Keratinocyte (primary cell): Measurements from ENCODE around the gene PRKN. TPM values are rescaled to one million over a fixed set of nuclear protein-coding genes. Genes with fewer than 3 reads are reported as not detected.

Source experiments
- DNase-seq: peaks from one replicate; pipeline ENCODE4 v3.0.0-alpha.2; 2011; ENCODE audit warnings: low read depth, missing footprints, low spot score
- FAIRE-seq: peaks from 2 replicates; lab custom pipeline; 2011; peaks lifted over from hg19 to GRCh38; lab: Jason Lieb, UNC
- H2AFZ ChIP-seq: 2 replicates; pipeline ENCODE4 v1.6.0; 2012; ENCODE audit warnings: low read length, control low read depth, inconsistent platforms; ENCODE audit not compliant: control insufficient read depth
- H3K27ac ChIP-seq: 2 replicates; pipeline ENCODE4 v1.5.1; 2011; ENCODE audit warnings: low read length; ENCODE audit not compliant: control insufficient read depth, insufficient read depth
- H3K27me3 ChIP-seq: 3 replicates; pipeline ENCODE4 v1.6.0; 2011; ENCODE audit warnings: low read length; ENCODE audit not compliant: control insufficient read depth, insufficient read depth; ENCODE audit errors: extremely low read depth
- H3K36me3 ChIP-seq, 2 experiments: 2 replicates in 1 of 2; 3 replicates in 1 of 2; pipeline ENCODE4 v1.5.1; 2011; ENCODE audit warnings: low read length in 2 of 2, mild to moderate bottlenecking in 1 of 2; ENCODE audit not compliant: control insufficient read depth in 2 of 2, insufficient read depth in 2 of 2; ENCODE audit errors: extremely low read depth in 1 of 2
- H3K4me1 ChIP-seq: 3 replicates; pipeline ENCODE4 v1.5.1; 2011; ENCODE audit warnings: low read length; ENCODE audit not compliant: control insufficient read depth, insufficient read depth; ENCODE audit errors: extremely low read depth
- H3K4me2 ChIP-seq: 3 replicates; pipeline ENCODE4 v1.6.0; 2011; ENCODE audit warnings: low read depth, low read length; ENCODE audit not compliant: control insufficient read depth, insufficient read depth; ENCODE audit errors: extremely low read depth
- H3K4me3 ChIP-seq, 3 experiments: fragments of 200-600 bp in 1 of 3; sonication (generic) in 1 of 3; 2 replicates in 2 of 3; 3 replicates in 1 of 3; pipeline ENCODE4 v1.5.1; 2011 to 2016; ENCODE audit warnings: low read length in 3 of 3, mild to moderate bottlenecking in 3 of 3, control low read depth in 2 of 3, inconsistent platforms in 1 of 3, low read depth in 1 of 3, mixed read lengths in 1 of 3, mixed run types in 1 of 3, moderate library complexity in 1 of 3; ENCODE audit not compliant: control insufficient read depth in 2 of 3, insufficient read depth in 2 of 3; ENCODE audit errors: extremely low read depth in 1 of 3
- H3K79me2 ChIP-seq: 2 replicates; pipeline ENCODE4 v1.6.0; 2012; ENCODE audit warnings: low read length; ENCODE audit not compliant: control insufficient read depth, insufficient read depth
- H3K9ac ChIP-seq: 3 replicates; pipeline ENCODE4 v1.6.0; 2011; ENCODE audit warnings: low read length; ENCODE audit not compliant: control insufficient read depth, insufficient read depth; ENCODE audit errors: extremely low read depth
- H3K9me1 ChIP-seq: 3 replicates; pipeline ENCODE4 v1.6.0; 2011; ENCODE audit warnings: low read length; ENCODE audit not compliant: control insufficient read depth, insufficient read depth; ENCODE audit errors: extremely low read depth
- H3K9me3 ChIP-seq: 2 replicates; pipeline ENCODE4 v1.5.1; 2012; ENCODE audit warnings: low read depth, low read length; ENCODE audit not compliant: control insufficient read depth
- H4K20me1 ChIP-seq: 3 replicates; pipeline ENCODE4 v1.6.0; 2011; ENCODE audit warnings: low read length; ENCODE audit not compliant: control insufficient read depth, insufficient read depth; ENCODE audit errors: extremely low read depth
- EZH2 ChIP-seq: IDR thresholded peaks from one replicate; pipeline ENCODE4 v1.6.1; 2012; ENCODE audit warnings: inconsistent platforms, mild to moderate bottlenecking, low read length, moderate library complexity
- dilution Hi-C: fragments of 300-500 bp; cut with MboI; formaldehyde crosslinking; loops from one replicate; pipeline ENCODE4 v1.7.0; 2020; ENCODE audit warnings: low sequenced_read_pairs; ENCODE audit not compliant: extremely low pct_ligation_motif_present
- polyA plus RNA-seq, 5 experiments: library from polyadenylated mRNA; depleted of rRNA in 3 of 5; stranded (reverse) in 3 of 5; stranded (forward) in 1 of 5; unstranded in 1 of 5; fragments of >200 nt; gene quantifications; 1 replicate in 1 of 5; 2 replicates in 3 of 5; 3 replicates in 1 of 5; pipeline versions ENCODE4 v1.2.1 to v1.2.3, GENCODE V29; 2011 to 2012; ENCODE audit warnings: missing spikeins in 2 of 5, low read depth in 1 of 5, low replicate concordance in 1 of 5
- TF ChIP-seq, protein P1 (sequence below), 3 experiments: IDR thresholded peaks in 1 of 3; conservative IDR thresholded peaks in 1 of 3; optimal IDR thresholded peaks in 1 of 3; 2 replicates in 2 of 3; 3 replicates in 1 of 3; pipeline versions ENCODE3 to v1.5.1; 2011; ENCODE audit warnings: low read length in 3 of 3, mild to moderate bottlenecking in 3 of 3, moderate library complexity in 2 of 3, control low read depth in 1 of 3, inconsistent platforms in 1 of 3; ENCODE audit not compliant: insufficient read depth in 2 of 3; ENCODE audit errors: extremely low read depth in 1 of 3

PRKN gene
- polyA plus RNA-seq, 1 donor (not counting 4 experiments of a cell fraction or from before 2014, with no cell fraction given), result 0.67 TPM

GRCh38 chr6:162712694-162713093 lies 14.9 kb downstream of the PRKN start:
- no peak overlapping the region for H2AFZ ChIP-seq
- no peaks in the 10 kb centered on the region for H3K79me2 ChIP-seq
- dilution Hi-C loops, result no loop called here
- no peaks in the 10 kb centered on the region for H3K4me1 ChIP-seq
- H3K27ac ChIP-seq, result no peak overlapping the region
- FAIRE-seq (no peak), DNase-seq (no peak)
- no peaks in the 10 kb centered on the region for H3K9me3 ChIP-seq
- H3K36me3 ChIP-seq, result no peaks in the 10 kb centered on the region
- H3K9ac ChIP-seq, result no peak overlapping the region
- H3K4me3 ChIP-seq, result no peak overlapping the region
- H3K4me2 ChIP-seq, result no peak overlapping the region
- no peaks in the 10 kb centered on the region for H3K27me3 ChIP-seq
- H3K9me1 ChIP-seq, result no peaks in the 10 kb centered on the region
- H4K20me1 ChIP-seq, result no peaks in the 10 kb centered on the region
- TF ChIP-seq, protein P1, sequence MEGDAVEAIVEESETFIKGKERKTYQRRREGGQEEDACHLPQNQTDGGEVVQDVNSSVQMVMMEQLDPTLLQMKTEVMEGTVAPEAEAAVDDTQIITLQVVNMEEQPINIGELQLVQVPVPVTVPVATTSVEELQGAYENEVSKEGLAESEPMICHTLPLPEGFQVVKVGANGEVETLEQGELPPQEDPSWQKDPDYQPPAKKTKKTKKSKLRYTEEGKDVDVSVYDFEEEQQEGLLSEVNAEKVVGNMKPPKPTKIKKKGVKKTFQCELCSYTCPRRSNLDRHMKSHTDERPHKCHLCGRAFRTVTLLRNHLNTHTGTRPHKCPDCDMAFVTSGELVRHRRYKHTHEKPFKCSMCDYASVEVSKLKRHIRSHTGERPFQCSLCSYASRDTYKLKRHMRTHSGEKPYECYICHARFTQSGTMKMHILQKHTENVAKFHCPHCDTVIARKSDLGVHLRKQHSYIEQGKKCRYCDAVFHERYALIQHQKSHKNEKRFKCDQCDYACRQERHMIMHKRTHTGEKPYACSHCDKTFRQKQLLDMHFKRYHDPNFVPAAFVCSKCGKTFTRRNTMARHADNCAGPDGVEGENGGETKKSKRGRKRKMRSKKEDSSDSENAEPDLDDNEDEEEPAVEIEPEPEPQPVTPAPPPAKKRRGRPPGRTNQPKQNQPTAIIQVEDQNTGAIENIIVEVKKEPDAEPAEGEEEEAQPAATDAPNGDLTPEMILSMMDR (optimal IDR thresholded peaks at IDR 0.05 in 1 of 3, IDR thresholded peaks at IDR 0.05 in 1 of 3, conservative IDR thresholded peaks at IDR 0.05 in 1 of 3; ENCODE audit: extremely low read depth in 1 of 3, insufficient read depth in 2 of 3, low read length in 3 of 3), result no peak
- TF ChIP-seq EZH2, result no peak

GRCh38 chr6:162711376-162711775 lies 16.2 kb downstream of the PRKN start:
- Histone ChIP-seq H4K20me1 (no peaks in the 10 kb centered on the region), H3K36me3 (no peaks in the 10 kb centered on the region), H3K9me1 (no peaks in the 10 kb centered on the region), H3K4me1 (no peaks in the 10 kb centered on the region), H3K27me3 (no peaks in the 10 kb centered on the region), H3K79me2 (no peaks in the 10 kb centered on the region), H2AFZ (no peak overlapping the region), H3K27ac (no peak overlapping the region), H3K9me3 (no peaks in the 10 kb centered on the region), H3K4me2 (no peak overlapping the region), H3K9ac (no peak overlapping the region), H3K4me3 (no peak overlapping the region)
- TF ChIP-seq, protein P1 (optimal IDR thresholded peaks at IDR 0.05 in 1 of 3, IDR thresholded peaks at IDR 0.05 in 1 of 3, conservative IDR thresholded peaks at IDR 0.05 in 1 of 3; ENCODE audit: extremely low read depth in 1 of 3, insufficient read depth in 2 of 3, low read length in 3 of 3), result no peak
- TF ChIP-seq EZH2, result no peak
- no peak for FAIRE-seq
- dilution Hi-C loops, result no loop called here
- no peak for DNase-seq
